NCI-H2171 (cell line): Measurements from ENCODE around the gene SNX13.

ENCODE experiments used
- DNase-seq: peaks from one replicate; lab custom pipeline; 2025; lab: John Stamatoyannopoulos, UW

SNX13 gene, protein sequence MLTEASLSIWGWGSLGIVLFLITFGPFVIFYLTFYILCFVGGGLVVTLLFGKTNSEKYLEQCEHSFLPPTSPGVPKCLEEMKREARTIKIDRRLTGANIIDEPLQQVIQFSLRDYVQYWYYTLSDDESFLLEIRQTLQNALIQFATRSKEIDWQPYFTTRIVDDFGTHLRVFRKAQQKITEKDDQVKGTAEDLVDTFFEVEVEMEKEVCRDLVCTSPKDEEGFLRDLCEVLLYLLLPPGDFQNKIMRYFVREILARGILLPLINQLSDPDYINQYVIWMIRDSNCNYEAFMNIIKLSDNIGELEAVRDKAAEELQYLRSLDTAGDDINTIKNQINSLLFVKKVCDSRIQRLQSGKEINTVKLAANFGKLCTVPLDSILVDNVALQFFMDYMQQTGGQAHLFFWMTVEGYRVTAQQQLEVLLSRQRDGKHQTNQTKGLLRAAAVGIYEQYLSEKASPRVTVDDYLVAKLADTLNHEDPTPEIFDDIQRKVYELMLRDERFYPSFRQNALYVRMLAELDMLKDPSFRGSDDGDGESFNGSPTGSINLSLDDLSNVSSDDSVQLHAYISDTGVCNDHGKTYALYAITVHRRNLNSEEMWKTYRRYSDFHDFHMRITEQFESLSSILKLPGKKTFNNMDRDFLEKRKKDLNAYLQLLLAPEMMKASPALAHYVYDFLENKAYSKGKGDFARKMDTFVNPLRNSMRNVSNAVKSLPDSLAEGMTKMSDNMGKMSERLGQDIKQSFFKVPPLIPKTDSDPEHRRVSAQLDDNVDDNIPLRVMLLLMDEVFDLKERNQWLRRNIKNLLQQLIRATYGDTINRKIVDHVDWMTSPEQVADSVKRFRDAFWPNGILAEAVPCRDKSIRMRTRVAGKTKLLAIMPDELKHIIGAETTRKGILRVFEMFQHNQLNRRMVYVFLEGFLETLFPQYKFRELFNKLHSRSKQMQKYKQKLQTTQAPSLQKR

DNA sequence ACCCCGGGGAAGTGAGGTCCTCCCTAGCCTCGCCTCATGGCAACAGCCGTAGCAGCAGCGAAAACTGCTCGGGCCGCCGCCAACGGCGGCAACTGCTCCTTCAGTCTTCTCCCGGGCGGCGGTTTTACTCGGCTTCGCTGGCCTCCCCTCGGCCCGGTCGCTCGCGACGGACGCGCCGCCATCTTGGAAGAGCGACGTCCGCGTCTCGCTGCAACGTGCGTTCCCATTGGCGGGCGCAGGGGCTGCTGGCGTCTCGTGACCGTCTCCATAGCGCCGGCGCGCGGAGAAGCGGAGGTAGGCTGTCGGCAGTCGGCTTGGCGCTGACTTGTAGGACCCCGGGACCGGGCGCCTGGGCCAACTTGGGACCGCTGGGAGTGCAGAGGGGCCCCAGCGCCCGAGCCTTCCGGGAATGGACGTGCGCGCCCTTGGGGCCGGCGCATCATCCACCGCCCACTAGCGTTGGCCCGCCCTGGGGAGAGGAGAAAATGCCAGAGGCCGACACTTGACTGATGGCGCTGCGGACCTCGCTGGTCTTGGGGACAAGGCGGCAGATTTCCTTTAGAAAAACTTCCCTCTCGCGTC lies at the start of gene SNX13:
Gene SNX13, minus strand, starts transcription at position 193 of the 582 bp plus-strand sequence. CDS start 199 bp downstream, outside the sequence.
- DNase-seq: peak; percentile 94

GRCh38 chr7:17989546-17989945 lies 49.3 kb upstream of the SNX13 start:
- no peak for DNase-seq

- DNase-seq: no peak
Measured at GRCh38 chr7:17988858-17989257, 48.6 kb upstream of the SNX13 start.

- no peak for DNase-seq
Measured at GRCh38 chr7:17988141-17988540, 47.8 kb upstream of the SNX13 start.

GRCh38 chr7:17986851-17987250 lies 46.6 kb upstream of the SNX13 start:
- DNase-seq: no peak

- DNase-seq: no peak
Measured at GRCh38 chr7:17985473-17986239, 45.4 kb upstream of the SNX13 start.

DNA sequence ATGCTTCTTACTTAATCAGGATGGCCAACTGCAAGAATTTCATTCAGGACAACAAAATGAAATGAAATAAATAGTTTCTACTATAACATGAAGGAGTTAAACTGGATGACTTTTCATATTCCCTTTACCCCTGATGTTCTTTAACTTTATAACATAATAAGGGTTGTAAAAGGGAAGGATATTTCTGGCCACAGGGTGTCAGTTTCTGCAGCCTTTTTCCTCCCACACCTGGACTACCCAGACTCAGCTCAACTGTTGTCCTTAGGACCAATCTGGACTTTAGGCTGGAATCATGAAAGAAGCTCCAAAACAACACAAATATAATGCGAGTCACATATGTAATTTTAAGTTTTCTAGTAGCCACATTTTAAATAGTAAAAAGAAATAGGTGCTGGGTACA lies 44.0 kb upstream of the SNX13 start:
- DNase-seq: no peak

GRCh38 chr7:17983221-17984062 lies 43.1 kb upstream of the SNX13 start:
- DNase-seq: no peak

DNA sequence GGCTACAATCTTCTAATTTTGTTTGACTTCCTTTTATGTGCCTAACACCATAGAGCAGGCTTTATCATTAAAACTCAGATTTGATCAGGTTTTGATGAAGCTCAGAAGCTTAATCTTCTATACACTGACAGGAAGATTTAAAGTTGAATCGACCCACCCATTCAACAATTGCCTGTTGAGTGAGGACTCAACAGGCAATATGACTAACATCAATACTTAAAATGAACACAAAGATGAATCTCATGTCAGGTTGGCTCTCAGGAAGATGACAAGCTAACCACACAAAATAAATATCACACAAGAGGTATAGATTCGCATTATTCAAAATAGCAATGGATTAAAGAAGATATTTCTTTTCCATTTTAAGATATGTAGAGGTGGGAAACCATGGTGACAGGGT lies 36.7 kb upstream of the SNX13 start:
- DNase-seq: no peak

DNA sequence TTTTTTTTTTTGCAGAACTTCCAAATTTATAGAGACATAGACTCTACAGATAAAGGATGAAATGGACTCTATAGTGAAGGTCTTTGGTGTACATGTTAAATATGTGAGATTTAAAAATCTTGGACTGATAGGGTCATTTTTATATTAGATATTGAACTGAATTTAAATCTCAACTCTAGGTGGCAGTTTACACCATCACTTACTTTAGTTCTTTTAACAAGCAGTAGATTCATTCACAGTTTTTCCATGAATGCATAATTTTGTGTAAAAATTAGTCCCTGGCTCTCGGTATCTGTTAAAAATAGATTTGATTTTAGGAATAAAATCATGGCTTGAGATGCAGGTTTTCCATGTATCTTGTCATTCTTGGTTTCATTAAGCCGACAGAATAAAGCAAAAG lies 31.1 kb upstream of the SNX13 start:
- no peak for DNase-seq

DNA sequence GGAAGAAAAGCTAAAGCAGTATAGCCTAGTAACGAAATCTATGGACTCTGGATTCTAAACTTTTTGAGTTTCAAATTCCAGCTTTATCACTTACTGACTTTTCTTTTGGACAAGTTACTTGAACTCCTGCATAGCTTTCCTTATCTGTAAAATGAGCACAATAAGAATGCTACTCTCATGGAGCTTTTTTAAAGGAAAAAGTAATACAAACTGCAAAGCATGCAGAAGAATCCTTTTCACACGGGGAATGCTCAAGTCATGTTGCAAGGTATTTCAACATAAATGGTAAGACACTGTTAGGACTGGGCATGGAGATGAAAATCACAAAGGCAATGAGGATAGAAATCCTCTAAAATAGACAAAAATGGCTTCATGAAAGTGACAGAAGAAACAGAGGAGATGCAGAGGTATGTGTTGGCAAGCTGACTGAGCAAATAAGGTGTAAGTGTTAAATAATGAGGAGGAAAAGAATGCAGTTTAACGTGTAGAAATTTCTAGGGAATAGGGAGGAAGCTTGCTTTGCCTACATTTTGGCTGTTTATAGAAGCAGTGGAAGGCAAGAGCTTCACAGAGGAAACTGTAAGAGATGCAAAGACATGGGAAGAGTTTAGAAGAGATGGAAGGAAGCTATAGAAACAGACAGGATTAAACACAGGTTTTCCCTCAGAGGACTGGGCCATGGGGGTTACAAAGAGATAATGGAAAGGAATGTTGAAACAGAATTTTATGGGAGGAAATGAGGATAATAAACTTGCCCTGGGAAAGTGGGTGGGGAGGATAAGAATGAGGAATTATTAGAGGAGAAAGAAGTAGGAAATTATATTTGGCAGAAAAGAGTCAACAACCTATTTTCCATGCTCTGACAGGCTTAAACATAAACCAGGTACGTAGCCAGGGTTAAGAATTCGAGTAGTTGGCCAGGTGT lies 28.8 kb upstream of the SNX13 start:
- no peak for DNase-seq

DNA sequence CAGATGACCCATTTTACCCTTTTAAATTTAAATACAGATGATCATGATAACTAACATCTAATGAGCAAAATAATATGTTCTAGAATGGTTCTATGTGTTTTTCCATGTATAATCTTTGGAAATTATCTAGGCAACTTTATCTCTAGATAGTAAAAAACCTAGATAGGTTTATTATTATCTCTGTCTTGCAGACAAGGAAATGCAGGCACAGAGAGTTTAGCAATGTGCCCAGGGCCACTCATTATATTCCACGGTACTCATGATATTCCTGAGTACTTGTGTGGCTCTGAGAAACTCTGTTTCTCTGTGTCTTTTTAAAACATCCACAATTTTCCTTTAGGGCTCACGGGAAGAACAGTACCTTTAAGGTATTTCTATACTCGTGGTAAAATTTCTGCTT lies 26.4 kb upstream of the SNX13 start:
- no peak for DNase-seq

- no peak for DNase-seq
Measured at GRCh38 chr7:17965603-17966002, 25.3 kb upstream of the SNX13 start.

DNA sequence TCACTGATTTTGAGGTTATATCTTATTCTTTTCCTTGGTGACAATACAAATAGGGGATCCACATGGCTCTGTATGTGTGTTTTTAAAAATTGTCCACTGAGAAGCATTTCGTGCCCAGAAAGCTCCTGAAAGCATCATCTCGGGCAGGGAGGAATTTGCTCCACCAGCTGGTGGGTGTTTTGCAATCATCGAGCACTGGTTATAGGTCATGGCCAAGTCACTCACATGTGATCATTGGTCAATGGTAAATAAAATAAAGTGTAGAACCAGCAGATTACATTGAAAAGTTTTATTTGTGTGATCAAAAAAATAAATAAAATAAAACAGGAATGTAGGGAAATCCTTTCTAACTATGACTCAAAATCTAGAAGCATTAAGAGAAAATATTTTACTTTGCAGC lies 23.0 kb upstream of the SNX13 start:
- DNase-seq: no peak

GRCh38 chr7:17962652-17963051 lies 22.4 kb upstream of the SNX13 start:
- DNase-seq: no peak

DNA sequence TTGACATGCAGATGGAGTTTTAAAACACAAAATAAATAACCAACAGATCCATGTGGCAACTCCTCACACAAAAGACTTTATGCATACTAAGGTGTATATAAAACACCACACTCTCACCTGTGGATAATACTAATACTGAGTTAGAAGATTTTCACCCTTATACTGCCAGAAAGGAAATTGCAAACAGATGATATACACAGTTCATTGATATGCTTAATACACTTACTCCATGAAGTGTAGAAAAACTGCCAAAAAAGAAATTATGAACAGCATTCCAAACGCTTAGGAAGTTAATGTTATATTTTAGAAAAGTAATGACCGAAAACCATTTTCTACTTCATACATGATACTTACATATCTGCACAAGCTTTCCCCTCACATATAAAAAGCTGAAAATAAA lies 17.6 kb upstream of the SNX13 start:
- DNase-seq: no peak

DNA sequence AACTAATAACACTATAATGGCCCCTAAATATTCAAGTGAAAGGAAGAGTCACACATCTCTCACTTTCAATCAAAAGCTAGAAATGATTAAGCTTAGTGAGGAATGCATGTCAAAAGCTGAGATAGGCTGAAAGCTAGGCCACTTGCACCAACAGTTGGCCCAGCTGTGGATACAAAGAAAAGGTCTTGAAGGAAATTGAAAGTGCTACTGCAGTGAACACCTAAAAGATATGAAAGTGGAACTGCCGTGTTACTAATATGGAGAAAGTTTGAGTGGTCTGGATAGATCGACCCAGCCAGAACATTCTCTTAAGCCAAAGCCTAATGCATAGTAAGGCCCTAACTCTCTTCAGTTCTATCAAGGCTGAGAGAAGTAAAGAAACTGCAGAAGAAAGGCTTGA lies 12.1 kb upstream of the SNX13 start:
- DNase-seq: no peak

DNA sequence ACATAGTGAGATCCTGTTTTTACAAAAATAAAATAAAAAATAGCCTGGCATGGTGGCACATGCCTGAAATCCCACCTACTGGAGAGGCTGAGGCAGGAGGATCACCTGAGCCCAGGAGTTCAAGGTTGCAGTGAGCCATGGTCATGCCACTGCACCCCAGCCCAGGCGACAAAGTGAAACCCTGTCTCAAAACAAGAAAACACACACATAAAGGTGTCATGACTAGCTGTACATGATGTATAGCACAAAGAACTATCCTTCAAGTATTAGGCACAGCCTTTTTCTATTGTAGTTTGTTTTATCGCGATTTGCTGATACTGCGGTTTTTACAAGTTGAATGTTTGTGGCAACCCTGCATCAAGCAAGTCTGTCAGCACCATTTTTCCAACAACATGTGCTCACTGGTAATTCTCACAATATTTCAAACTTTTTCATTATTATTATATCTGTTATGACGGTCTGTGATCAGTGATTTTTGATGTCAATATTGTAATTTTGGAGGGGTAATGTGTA lies 11.5 kb upstream of the SNX13 start:
- no peak for DNase-seq

DNA sequence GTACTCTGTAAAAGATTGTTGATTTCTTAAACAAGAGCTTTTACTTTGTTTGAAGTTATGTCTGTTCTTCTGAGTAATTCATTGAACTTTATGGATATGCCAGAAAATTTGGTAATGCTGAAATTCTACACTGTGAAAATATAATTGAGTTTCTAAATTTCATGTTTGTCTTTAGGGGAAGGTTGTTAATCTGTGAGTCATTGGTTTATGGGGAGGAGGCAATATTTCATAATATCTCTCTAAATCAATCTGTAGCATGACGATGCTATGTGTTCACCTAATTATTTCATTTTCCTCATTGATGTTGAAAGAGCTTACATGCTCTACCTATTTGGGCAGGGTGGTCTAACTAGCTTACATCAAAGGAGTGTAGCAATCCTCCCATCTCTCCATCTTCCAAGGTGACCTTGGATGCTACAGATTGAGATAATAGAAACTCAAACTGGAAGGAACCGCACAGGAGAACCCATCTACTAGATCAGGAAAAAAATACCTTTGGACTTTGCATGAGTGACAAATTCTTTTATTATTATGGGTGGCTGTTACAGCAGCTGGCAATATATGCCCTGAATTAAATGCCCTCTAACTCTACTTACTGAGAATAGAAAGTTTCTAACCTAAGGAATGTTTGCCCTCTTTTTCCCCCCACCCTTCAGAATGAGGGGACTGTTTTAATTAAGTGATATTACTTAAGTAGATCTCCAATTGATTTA lies 8.4 kb upstream of the SNX13 start:
- no peak for DNase-seq
